Measurements from ENCODE around the gene OTOG.

The OTOG gene, protein sequence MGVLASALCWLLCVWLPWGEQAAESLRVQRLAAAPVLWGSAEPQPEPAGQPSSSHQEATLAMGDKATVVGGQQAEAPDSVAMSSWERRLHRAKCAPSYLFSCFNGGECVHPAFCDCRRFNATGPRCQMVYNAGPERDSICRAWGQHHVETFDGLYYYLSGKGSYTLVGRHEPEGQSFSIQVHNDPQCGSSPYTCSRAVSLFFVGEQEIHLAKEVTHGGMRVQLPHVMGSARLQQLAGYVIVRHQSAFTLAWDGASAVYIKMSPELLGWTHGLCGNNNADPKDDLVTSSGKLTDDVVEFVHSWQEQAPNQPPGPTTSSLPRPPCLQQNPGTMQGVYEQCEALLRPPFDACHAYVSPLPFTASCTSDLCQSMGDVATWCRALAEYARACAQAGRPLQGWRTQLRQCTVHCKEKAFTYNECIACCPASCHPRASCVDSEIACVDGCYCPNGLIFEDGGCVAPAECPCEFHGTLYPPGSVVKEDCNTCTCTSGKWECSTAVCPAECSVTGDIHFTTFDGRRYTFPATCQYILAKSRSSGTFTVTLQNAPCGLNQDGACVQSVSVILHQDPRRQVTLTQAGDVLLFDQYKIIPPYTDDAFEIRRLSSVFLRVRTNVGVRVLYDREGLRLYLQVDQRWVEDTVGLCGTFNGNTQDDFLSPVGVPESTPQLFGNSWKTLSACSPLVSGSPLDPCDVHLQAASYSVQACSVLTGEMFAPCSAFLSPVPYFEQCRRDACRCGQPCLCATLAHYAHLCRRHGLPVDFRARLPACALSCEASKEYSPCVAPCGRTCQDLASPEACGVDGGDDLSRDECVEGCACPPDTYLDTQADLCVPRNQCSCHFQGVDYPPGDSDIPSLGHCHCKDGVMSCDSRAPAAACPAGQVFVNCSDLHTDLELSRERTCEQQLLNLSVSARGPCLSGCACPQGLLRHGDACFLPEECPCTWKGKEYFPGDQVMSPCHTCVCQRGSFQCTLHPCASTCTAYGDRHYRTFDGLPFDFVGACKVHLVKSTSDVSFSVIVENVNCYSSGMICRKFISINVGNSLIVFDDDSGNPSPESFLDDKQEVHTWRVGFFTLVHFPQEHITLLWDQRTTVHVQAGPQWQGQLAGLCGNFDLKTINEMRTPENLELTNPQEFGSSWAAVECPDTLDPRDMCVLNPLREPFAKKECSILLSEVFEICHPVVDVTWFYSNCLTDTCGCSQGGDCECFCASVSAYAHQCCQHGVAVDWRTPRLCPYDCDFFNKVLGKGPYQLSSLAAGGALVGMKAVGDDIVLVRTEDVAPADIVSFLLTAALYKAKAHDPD (N-terminal part only)

DNA sequence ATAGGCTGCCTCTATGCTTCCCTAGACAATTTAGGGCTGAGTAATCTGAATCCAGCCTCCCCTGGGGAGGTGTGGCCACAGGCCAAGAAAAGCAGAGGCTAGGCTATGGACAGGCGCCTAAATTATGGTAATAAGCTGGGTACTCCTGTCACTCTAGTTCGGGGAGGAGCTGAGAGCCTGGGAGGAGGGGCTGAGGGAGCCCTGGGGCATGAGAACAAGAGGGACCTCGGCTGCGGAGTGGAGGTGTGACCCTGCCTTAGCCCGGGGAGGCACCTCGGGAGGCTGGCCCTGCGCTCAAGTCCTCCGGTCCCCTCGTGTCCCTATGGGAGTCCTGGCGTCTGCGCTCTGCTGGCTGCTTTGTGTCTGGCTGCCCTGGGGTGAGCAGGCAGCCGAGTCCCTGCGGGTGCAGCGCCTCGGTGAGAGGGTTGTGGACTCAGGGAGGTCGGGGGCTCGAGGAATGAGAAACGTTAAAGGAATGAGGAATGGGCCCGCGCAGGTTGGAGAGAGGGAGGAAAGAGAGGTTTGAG, at the start of gene OTOG:
Gene OTOG, plus strand, starts transcription at position 209 of the 527 bp plus-strand sequence. Its CDS starts 114 bp downstream, at position 323.
- no peak within 1 kb of the TSS for H3K4me3 ChIP-seq (ENCODE audit: low read depth, low read length)
- no peak for DNase-seq (ENCODE audit: low read depth)

DNA sequence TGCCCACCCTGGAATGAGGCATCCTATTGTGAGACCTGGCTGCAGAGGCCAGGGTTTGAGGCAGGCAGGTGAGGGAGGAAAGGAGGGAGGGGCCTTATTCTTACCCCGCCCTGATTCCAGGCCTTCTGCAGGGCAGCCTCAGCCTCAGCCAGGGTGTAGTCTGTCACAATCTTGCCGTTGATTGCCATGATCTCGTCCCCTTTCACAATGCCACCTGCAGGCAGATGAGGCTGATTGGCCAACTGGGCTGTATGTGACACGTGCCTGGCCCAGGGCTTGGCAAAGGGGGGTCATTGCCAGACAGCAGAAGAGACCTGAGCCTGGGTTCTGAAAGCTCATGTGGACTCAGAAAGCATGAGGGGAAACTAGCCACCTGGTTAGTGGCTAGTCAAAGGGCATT, 49.0 kb upstream of the OTOG start:
- H3K4me3 ChIP-seq (ENCODE audit: low read depth, low read length): no peak overlapping the region
- no peak for DNase-seq (ENCODE audit: low read depth)

DNA sequence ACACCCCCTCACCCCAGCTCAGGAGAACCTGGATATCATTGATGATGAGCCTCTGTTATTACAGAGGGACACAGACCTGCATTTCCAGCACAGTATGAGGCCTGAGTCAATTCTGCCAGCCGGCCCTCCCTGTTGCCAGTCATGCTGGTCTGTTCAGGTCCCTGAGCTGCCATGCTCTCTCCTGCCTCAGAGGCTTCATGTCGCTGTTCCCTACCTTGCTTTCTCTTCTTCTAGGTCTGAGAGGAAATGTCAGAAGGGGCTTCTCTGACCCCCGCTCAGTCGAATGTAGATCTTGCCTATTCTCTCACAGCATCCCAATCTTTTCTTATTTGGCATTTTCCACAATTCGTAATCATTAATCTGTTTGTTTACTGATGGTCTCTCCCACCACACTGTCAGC, 48.6 kb upstream of the OTOG start:
- DNase-seq (ENCODE audit: low read depth): no peak
- H3K4me3 ChIP-seq (ENCODE audit: low read depth, low read length): no peak overlapping the region

GRCh38 chr11:17500673-17501072, 46.4 kb upstream of the OTOG start:
- no peak for DNase-seq (ENCODE audit: low read depth)
- no peak overlapping the region for H3K4me3 ChIP-seq (ENCODE audit: low read depth, low read length)

DNA sequence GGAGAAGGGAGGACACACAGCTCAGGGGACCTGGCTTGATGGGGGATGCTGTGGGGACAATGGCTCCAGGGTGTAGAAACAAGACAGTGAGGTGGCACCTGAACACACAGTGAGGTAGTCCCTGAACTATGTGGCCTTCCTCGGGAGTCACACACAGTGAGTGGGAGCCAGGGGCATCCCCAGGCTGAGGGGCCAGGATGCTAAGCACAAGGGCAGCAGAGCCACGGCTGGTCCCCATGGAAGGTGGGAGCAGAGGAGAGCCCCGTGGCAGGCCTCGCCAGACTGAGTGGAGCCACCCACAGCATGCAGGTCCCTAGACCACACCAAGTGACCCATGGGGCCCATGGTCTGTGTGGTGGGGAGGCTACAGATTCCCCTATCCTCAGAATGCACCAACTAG, 44.4 kb upstream of the OTOG start:
- H3K4me3 ChIP-seq (ENCODE audit: low read depth, low read length): no peak overlapping the region
- DNase-seq (ENCODE audit: low read depth): no peak

GRCh38 chr11:17504330-17505107, 42.5 kb upstream of the OTOG start:
- DNase-seq (ENCODE audit: low read depth): no peak
- H3K4me3 ChIP-seq (ENCODE audit: low read depth, low read length): no peak overlapping the region

DNA sequence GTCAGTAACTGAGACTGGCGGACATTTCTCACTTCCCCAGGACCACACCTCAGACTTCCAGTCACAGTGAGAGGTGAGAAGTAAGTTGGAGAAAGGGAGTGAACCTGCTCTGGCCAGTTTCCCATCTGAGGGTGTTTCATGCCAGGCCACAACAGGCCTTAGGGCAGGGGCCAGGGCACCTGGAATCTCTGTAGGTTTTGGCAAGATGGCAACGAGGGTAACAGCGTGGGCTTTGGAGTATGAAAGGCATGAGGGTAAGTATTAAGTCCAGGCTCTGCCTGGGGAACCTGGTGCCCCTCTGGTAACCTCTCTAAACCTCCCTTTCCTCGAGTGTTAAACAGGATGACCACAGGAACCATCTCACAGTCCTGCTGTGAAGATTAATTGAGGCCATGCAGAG, 41.9 kb upstream of the OTOG start:
- DNase-seq (ENCODE audit: low read depth): no peak
- H3K4me3 ChIP-seq (ENCODE audit: low read depth, low read length): no peak overlapping the region

GRCh38 chr11:17506314-17506713, 40.7 kb upstream of the OTOG start:
- H3K4me3 ChIP-seq (ENCODE audit: low read depth, low read length): no peak overlapping the region
- DNase-seq (ENCODE audit: low read depth): no peak

DNA sequence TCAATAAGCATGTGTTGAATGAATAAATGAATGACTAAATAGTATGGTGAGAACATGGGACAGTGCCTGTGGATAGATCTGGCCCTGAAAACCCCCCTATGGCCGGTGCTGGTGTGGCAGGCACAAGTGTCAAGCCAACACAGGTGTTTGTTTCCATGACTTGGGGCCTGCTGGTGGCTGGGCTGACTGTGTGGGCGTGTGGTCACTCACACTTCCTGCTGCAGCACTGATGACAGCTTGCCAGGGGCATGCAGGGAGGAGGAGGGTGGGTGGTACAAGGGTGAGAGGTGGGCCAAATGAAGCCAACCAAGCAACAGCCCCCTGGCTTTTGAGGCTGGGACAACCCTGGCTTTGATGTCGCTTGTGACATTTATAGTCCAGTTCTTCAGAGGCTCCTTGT, 40.1 kb upstream of the OTOG start:
- no peak for DNase-seq (ENCODE audit: low read depth)
- H3K4me3 ChIP-seq (ENCODE audit: low read depth, low read length): no peak overlapping the region

DNA sequence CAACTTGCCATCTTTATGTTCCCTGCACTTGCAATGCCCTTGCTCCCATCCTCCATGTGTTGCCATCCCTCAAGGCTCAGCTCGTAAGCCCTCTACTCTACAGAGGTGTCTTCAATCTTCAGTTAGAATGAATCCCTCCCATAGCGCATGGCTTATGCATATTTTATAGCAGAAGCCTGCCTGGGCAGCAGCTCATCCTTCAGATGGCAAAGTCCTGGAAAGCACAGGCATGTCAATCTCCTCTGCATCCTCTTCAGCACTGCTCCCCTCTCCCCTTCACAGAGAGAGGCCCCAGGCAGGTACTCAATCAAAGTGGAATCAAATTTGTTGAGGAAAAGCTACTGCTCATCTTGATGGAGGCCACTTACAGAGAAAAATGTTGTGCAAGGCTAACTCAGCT, 39.3 kb upstream of the OTOG start:
- no peak overlapping the region for H3K4me3 ChIP-seq (ENCODE audit: low read depth, low read length)
- DNase-seq (ENCODE audit: low read depth): no peak

- DNase-seq (ENCODE audit: low read depth): no peak
- no peak overlapping the region for H3K4me3 ChIP-seq (ENCODE audit: low read depth, low read length)
Observed at GRCh38 chr11:17508306-17508705, 38.8 kb upstream of the OTOG start.

- H3K4me3 ChIP-seq (ENCODE audit: low read depth, low read length): no peak overlapping the region
- no peak for DNase-seq (ENCODE audit: low read depth)
Observed at GRCh38 chr11:17508791-17509190, 38.3 kb upstream of the OTOG start.

- H3K4me3 ChIP-seq (ENCODE audit: low read depth, low read length): no peak overlapping the region
- DNase-seq (ENCODE audit: low read depth): no peak
Observed at GRCh38 chr11:17510507-17511206, 36.4 kb upstream of the OTOG start.

DNA sequence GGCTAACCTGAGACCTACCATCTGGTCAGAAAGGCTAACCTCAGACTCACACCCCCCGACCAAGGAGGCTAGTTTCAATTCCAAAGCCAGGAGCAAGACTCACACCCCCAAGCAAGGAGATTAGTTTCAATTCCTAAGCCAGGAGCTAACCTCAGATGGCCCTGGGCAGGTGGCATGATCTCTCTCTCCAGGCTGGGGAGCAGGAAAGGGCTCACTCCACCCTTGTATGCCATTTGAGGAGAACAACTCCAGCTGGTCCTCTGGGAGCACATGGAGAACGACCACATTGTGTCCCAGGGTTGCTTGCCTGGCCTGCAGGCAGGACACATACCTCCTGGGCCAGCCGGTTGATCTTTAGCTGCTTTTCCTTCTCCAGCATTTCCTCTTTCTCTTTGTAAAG, 35.5 kb upstream of the OTOG start:
- no peak overlapping the region for H3K4me3 ChIP-seq (ENCODE audit: low read depth, low read length)
- no peak for DNase-seq (ENCODE audit: low read depth)

GRCh38 chr11:17512101-17512500, 35.0 kb upstream of the OTOG start:
- H3K4me3 ChIP-seq (ENCODE audit: low read depth, low read length): no peak overlapping the region
- DNase-seq (ENCODE audit: low read depth): no peak

GRCh38 chr11:17513853-17514252, 33.2 kb upstream of the OTOG start:
- no peak for DNase-seq (ENCODE audit: low read depth)
- H3K4me3 ChIP-seq (ENCODE audit: low read depth, low read length): no peak overlapping the region

- DNase-seq (ENCODE audit: low read depth): no peak
- no peak overlapping the region for H3K4me3 ChIP-seq (ENCODE audit: low read depth, low read length)
Observed at GRCh38 chr11:17514476-17514875, 32.6 kb upstream of the OTOG start.

DNA sequence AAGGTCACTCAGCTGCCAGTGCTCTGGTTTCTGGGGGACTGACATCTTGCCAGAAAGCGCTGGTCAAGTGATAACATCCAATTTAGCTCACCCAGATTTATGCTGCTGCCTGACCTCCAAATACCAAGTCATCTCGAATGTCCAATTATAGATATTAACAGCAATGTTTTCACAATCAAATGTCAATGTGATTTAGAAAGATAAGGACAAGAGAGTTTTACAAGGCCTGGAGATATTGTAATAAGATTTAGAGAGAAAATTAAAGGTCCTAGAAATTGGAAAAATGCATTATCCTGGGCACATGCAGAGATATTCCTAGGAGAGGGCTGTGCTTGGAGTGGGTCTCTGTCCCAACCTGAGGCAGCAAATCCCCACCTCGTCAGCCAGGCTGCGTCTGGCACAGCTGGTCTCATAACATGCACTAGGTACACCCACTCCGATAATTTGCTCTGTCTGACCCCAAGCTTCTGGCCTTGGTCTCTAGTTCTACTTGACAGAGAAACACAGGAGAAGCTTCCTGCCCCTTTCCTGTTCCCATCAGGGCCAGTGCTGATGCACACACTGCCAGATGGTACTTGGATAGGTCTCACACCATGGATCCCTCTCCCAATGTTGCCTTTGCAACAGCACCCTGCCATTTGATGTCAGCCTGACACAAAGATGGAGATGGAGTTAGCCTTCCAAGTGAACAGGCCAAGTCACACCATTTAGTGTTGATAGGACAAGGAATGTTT, 31.4 kb upstream of the OTOG start:
- DNase-seq (ENCODE audit: low read depth): no peak
- H3K4me3 ChIP-seq (ENCODE audit: low read depth, low read length): no peak overlapping the region

Data from skeletal muscle cell (primary cell).